GM12878 (cell line): Measurements from ENCODE around the gene MRPL38. TPM values are rescaled to one million over a fixed set of nuclear protein-coding genes. Genes with fewer than 3 reads are reported as not detected.
A peak's percentile ranks its signal among the peaks of the same experiment; 100 is the strongest.

ENCODE experiments used
- ATAC-seq: fragments of 200-7000 bp; cut with Tn5 transposase; 3 replicates; pipeline ENCODE4 v1.9.1; 2020; ENCODE audit warnings: mild to moderate bottlenecking, moderate library complexity
- BruUV-seq: library from RNA; stranded (reverse); fragments of 400-500 nt; replicated peaks from 2 replicates; lab custom pipeline; 2021; lab: Mats Ljungman, UMichigan
- CTCF ChIA-PET: fragments of 300-600 bp; sonication (Branson Sonifier 250); formaldehyde crosslinking; extraction: SDS; loops from one replicate; lab custom pipeline; 2021; ENCODE audit warnings: inconsistent platforms; lab: Yijun Ruan, JAX
- POLR2A ChIA-PET: fragments of 350-600 bp; formaldehyde crosslinking; extraction: SDS; loops from one replicate; lab custom pipeline; 2021; ENCODE audit warnings: inconsistent platforms; lab: Charles Lee
- RAD21 ChIA-PET: fragments of 300-600 bp; sonication (Branson Sonifier 250); formaldehyde crosslinking; loops from one replicate; lab custom pipeline; 2023; ENCODE audit warnings: antibody characterized with exemption; ENCODE audit not compliant: unreplicated experiment; lab: Charles Lee
- SMC1A ChIA-PET: fragments of 300-600 bp; sonication (Branson Sonifier 250); formaldehyde crosslinking; loops from one replicate; lab custom pipeline; 2023; ENCODE audit not compliant: unreplicated experiment, uncharacterized antibody; lab: Charles Lee
- DNase-seq: peaks from one replicate; pipeline ENCODE4 v3.0.0-alpha.2; 2011; ENCODE audit warnings: low read depth, low spot score
- FAIRE-seq: peaks from 3 replicates; lab custom pipeline; 2011; peaks lifted over from hg19 to GRCh38; lab: Jason Lieb, UNC
- H2AFZ ChIP-seq: 2 replicates; pipeline ENCODE4 v1.6.0; 2011; ENCODE audit warnings: low read depth, low read length, control low read depth; ENCODE audit not compliant: control insufficient read depth
- H3K27ac ChIP-seq: 2 replicates; pipeline ENCODE4 v1.5.1; 2011; ENCODE audit warnings: control low read depth; ENCODE audit not compliant: control insufficient read depth, insufficient read depth
- H3K27me3 ChIP-seq, 2 experiments: replicated peaks in 1 of 2; 2 replicates each; pipeline versions ENCODE4 v1.6.0 to v1.6.1; 2011; ENCODE audit warnings: low read length in 1 of 2; ENCODE audit not compliant: control insufficient read depth in 2 of 2, insufficient read depth in 2 of 2
- H3K36me3 ChIP-seq, 2 experiments: 2 replicates each; pipeline ENCODE4 v1.5.1; 2011; ENCODE audit warnings: low read length in 1 of 2; ENCODE audit not compliant: control insufficient read depth in 2 of 2, insufficient read depth in 2 of 2
- H3K4me1 ChIP-seq: 2 replicates; pipeline ENCODE4 v1.6.1; 2011; ENCODE audit warnings: mild to moderate bottlenecking, low read length, moderate library complexity, mixed read lengths; ENCODE audit not compliant: control insufficient read depth, insufficient read depth
- H3K4me2 ChIP-seq: 2 replicates; pipeline ENCODE4 v1.6.0; 2011; ENCODE audit warnings: control low read depth; ENCODE audit not compliant: control insufficient read depth, insufficient read depth
- H3K4me3 ChIP-seq: fragments of 200-600 bp; sonication (generic); 2 replicates; pipeline ENCODE4 v1.5.1; 2016
- H3K79me2 ChIP-seq: 2 replicates; pipeline ENCODE4 v1.6.0; 2011; ENCODE audit warnings: low read length; ENCODE audit not compliant: control insufficient read depth, insufficient read depth
- H3K9ac ChIP-seq: 2 replicates; pipeline ENCODE4 v1.8.0; 2011; ENCODE audit warnings: low read length, control low read depth, mixed read lengths; ENCODE audit not compliant: control insufficient read depth, insufficient read depth
- H3K9me3 ChIP-seq: replicated peaks from 3 replicates; pipeline ENCODE4 v1.5.1; 2011; ENCODE audit warnings: mild to moderate bottlenecking, low read length; ENCODE audit not compliant: control insufficient read depth, insufficient read depth
- H4K20me1 ChIP-seq: 2 replicates; pipeline ENCODE4 v1.6.0; 2011; ENCODE audit not compliant: control insufficient read depth, insufficient read depth
- ATF3 ChIP-seq: IDR thresholded peaks from 2 replicates; pipeline ENCODE4 v1.6.1; 2011; ENCODE audit warnings: low read depth, mild to moderate bottlenecking, low read length, moderate library complexity, borderline replicate concordance; ENCODE audit errors: extremely low read depth
- BCL3 ChIP-seq: IDR thresholded peaks from 2 replicates; pipeline ENCODE4 v1.6.1; 2011; ENCODE audit warnings: borderline replicate concordance, low read depth, mild to moderate bottlenecking, moderate library complexity, low read length; ENCODE audit not compliant: insufficient read depth, poor library complexity, severe bottlenecking
- BRCA1 ChIP-seq: IDR thresholded peaks from 2 replicates; pipeline ENCODE4 v1.6.1; 2011; ENCODE audit warnings: low read depth, low read length, improper control_type of control experiment
- CREB1 ChIP-seq: IDR thresholded peaks from 2 replicates; pipeline ENCODE4 v1.6.1; 2012; ENCODE audit warnings: low read depth, mild to moderate bottlenecking, inconsistent platforms
- FOXK2 ChIP-seq: fragments of 450-650 bp; IDR thresholded peaks from 2 replicates; pipeline ENCODE4 v1.6.1; 2017; ENCODE audit warnings: mild to moderate bottlenecking, moderate library complexity
- IRF4 ChIP-seq: IDR thresholded peaks from 2 replicates; pipeline ENCODE4 v1.6.1; 2011; ENCODE audit warnings: low read depth, low read length
- LARP7 ChIP-seq: fragments of 450-650 bp; IDR thresholded peaks from 2 replicates; pipeline ENCODE4 v1.6.1; 2017; ENCODE audit warnings: mild to moderate bottlenecking
- MTA2 ChIP-seq: fragments of 450-650 bp; IDR thresholded peaks from 2 replicates; pipeline ENCODE4 v1.6.1; 2016; ENCODE audit warnings: low read depth, mild to moderate bottlenecking, moderate library complexity
- NFYA ChIP-seq: IDR thresholded peaks from 2 replicates; pipeline ENCODE4 v1.6.1; 2011; ENCODE audit warnings: low read depth, mild to moderate bottlenecking, low read length, improper control_type of control experiment, borderline replicate concordance
- PAX8 ChIP-seq: fragments of 450-650 bp; IDR thresholded peaks from 2 replicates; pipeline ENCODE4 v1.6.1; 2017; ENCODE audit warnings: mild to moderate bottlenecking, moderate library complexity
- POLR2A ChIP-seq: IDR thresholded peaks from 2 replicates; pipeline ENCODE4 v1.6.1; 2011; ENCODE audit warnings: low read depth, mild to moderate bottlenecking, low read length
- POLR2AphosphoS2 ChIP-seq: IDR thresholded peaks from 2 replicates; pipeline ENCODE4 v1.6.1; 2011; ENCODE audit warnings: low read depth, mild to moderate bottlenecking, low read length, improper control_type of control experiment, moderate library complexity
- RELA ChIP-seq: fragments of 450-650 bp; IDR thresholded peaks from 2 replicates; pipeline ENCODE4 v1.8.0; 2014; ENCODE audit warnings: borderline replicate concordance; ENCODE audit not compliant: partially characterized antibody
- TCF12 ChIP-seq: IDR thresholded peaks from 2 replicates; pipeline ENCODE4 v1.6.1; 2011; ENCODE audit warnings: low read depth, mild to moderate bottlenecking, low read length
- TCF3 ChIP-seq: IDR thresholded peaks from 2 replicates; pipeline ENCODE4 v1.6.1; 2012; ENCODE audit warnings: low read depth, mild to moderate bottlenecking, low read length, borderline replicate concordance; ENCODE audit not compliant: insufficient read depth
- TCF7 ChIP-seq: IDR thresholded peaks from 2 replicates; pipeline ENCODE4 v1.6.1; 2014; ENCODE audit warnings: antibody characterized with exemption, borderline replicate concordance
- YBX1 ChIP-seq: fragments of 450-650 bp; IDR thresholded peaks from 2 replicates; pipeline ENCODE4 v1.6.1; 2016; ENCODE audit warnings: antibody characterized with exemption
- ZBTB40 ChIP-seq: fragments of 450-650 bp; IDR thresholded peaks from 2 replicates; pipeline ENCODE4 v1.6.1; 2016; ENCODE audit warnings: mild to moderate bottlenecking, moderate library complexity, borderline replicate concordance
- WGBS: methylation state at CpG from one replicate; pipeline ENCODE4 v1.1.6; 2016; ENCODE audit warnings: low lambda C conversion rate; ENCODE audit not compliant: insufficient replicate concordance, insufficient coverage; ENCODE audit errors: missing lambda C conversion rate; 5-methylcytosine and 5-hydroxymethylcytosine counted together
- in situ Hi-C: fragments of 300-500 bp; cut with MboI; formaldehyde crosslinking; loops from 9 replicates; pipeline ENCODE4 v1.14.3; 2018; ENCODE audit warnings: mixed read lengths
- intact Hi-C: fragments of 100-400 bp; cut with micrococcal nuclease; formaldehyde crosslinking; loops from one replicate; pipeline ENCODE4 v1.14.2; 2022; ENCODE audit not compliant: unreplicated experiment
- polyA plus RNA-seq, 11 experiments: library from polyadenylated mRNA; depleted of rRNA in 4 of 11; unstranded in 6 of 11; stranded (reverse) in 5 of 11; fragments of >200 nt; fragmentation: Nextera tagmentation in 4 of 11; fragmentation: Illumina TruSeq in 1 of 11; extraction: Ambion mirVana in 4 of 11; extraction: Trizol in 1 of 11; gene quantifications; 1 replicate in 1 of 11; 2 replicates in 10 of 11; pipeline versions ENCODE4 v1.2.1 to v1.2.3, GENCODE V29; 2011 to 2016; ENCODE audit warnings: inconsistent platforms in 2 of 11, missing spikeins in 2 of 11, low read depth in 1 of 11
- total RNA-seq, 4 experiments: library from RNA; depleted of rRNA in 3 of 4; stranded (reverse); fragments of >200 nt in 3 of 4; fragmentation: Illumina TruSeq in 1 of 4; extraction: Trizol in 1 of 4; gene quantifications; 2 replicates each; pipeline versions ENCODE4 v1.2.1 to v1.2.3, GENCODE V29; 2013 to 2021

MRPL38 gene
- total and polyA plus RNA-seq, 10 of the 15 experiments (the other 5 are each of a cell fraction or from before 2014, with no cell fraction given), result 6.6 to 205 (median 53.1) TPM

GRCh38 chr17:75876190-75876937 lies 28.3 kb downstream of the MRPL38 start (continued):
- TF ChIP-seq MTA2 (0 out of 2 replicates have a peak, but pooled peaks have one; percentile 3), FOXK2 (peak; percentile 49; the same call in 1 of the 2 replicates), TCF12 (0 out of 2 replicates have a peak, but pooled peaks have one; percentile 17), LARP7 (peak; percentile 44; the same call in 1 of the 2 replicates), TCF3 (no peak)
- TF ChIP-seq, all 136 proteins: peak for 9

- no peaks in the 10 kb centered on the region for H3K36me3 ChIP-seq
- H3K4me2 ChIP-seq, result peak overlapping the region; percentile 92
- no peak overlapping the region for H3K27ac ChIP-seq
- no peaks in the 10 kb centered on the region for H3K9me3 ChIP-seq
- FAIRE-seq, result no peak
- H3K4me1 ChIP-seq, result peaks cover 25% of the 10 kb centered on the region
- 47% methylated on average over 5 of the region's 5 CpGs for WGBS
- no peaks in the 10 kb centered on the region for H4K20me1 ChIP-seq
- ChIA-PET SMC1A (interaction anchor here (0.9 to 1.9 kb wide), 9 partner anchors 11 to 122 kb away, joined by 3 to 8 read pairs (median 6); partner anchors contain the start of genes TRIM65, UNC13D and WBP2), RAD21 (interaction anchor here (0.8 to 2.4 kb wide), 7 partner anchors 11 to 111 kb away, joined by 3 to 16 read pairs (median 5); partner anchors contain the start of genes GALK1, TRIM65 and WBP2), CTCF (interaction anchor here (0.7 to 7.9 kb wide), 16 partner anchors 8 to 222 kb away, joined by 3 to 81 read pairs (median 4); partner anchors contain the start of genes GALK1, MRPL38 and TRIM65), POLR2A (interaction anchor here (0.5 to 3.7 kb wide), 11 partner anchors 11 to 476 kb away, joined by 3 to 27 read pairs (median 5); partner anchors contain the start of genes UNC13D and WBP2)
- BruUV-seq, result no TSS peak
- H2AFZ ChIP-seq, result peak overlapping the region; percentile 61
- peaks cover 2% of the 10 kb centered on the region in 2 experiments for H3K27me3 ChIP-seq
- no peak for DNase-seq
- H3K9ac ChIP-seq, result no peak overlapping the region; the same call in 1 of the 2 replicates
- intact Hi-C loops, result no loop called here
- in situ Hi-C loops, result no loop called here
- no peak overlapping the region for H3K4me3 ChIP-seq
- ATAC-seq, result no peak
- H3K79me2 ChIP-seq, result no peaks in the 10 kb centered on the region
- no peak for TF ChIP-seq BCL3
- no peak for TF ChIP-seq POLR2AphosphoS2
- TF ChIP-seq NFYA, result no peak
- no peak for TF ChIP-seq ZBTB40
- TF ChIP-seq RELA, result no peak
- no peak for TF ChIP-seq YBX1
- no peak for TF ChIP-seq ATF3
- no peak for TF ChIP-seq TCF7
- TF ChIP-seq PAX8, result no peak
- no peak for TF ChIP-seq IRF4
- TF ChIP-seq CREB1, result no peak
- TF ChIP-seq POLR2A, result no peak
- TF ChIP-seq BRCA1, result no peak
Observed at GRCh38 chr17:75875940-75876189, 28.8 kb downstream of the MRPL38 start.
